ENCODE measurements around the gene FUT6.
"Not testable (repeated sequence)": the region's sequence is repeated elsewhere in the genome, so short reads cannot be mapped to it uniquely, and the experiment has no call there.

Gene FUT6

GRCh38 chr19:5857203-5858081 is 17.9 kb upstream of the FUT6 start:
- no peak for DNase-seq (ENCODE audit: low read depth in 2 of 2)

GRCh38 chr19:5855151-5855550 is 15.6 kb upstream of the FUT6 start:
- DNase-seq (ENCODE audit: low read depth in 2 of 2), result not testable (repeated sequence)

GRCh38 chr19:5854121-5854520 is 14.6 kb upstream of the FUT6 start:
- not testable (repeated sequence) for DNase-seq (ENCODE audit: low read depth in 2 of 2)

- DNase-seq (ENCODE audit: low read depth in 2 of 2), result no peak
These were observed 11.8 kb upstream of the FUT6 start, which contains the start of gene FUT3 for GRCh38 chr19:5851302-5851701. Gene FUT3, minus strand, starts transcription at chr19:5851449.

GRCh38 chr19:5850743-5851293 is 11.3 kb upstream of the FUT6 start:
- peak in 1 of 2 experiments; percentile 14 for DNase-seq (ENCODE audit: low read depth in 2 of 2)

- no peak for DNase-seq (ENCODE audit: low read depth in 2 of 2)
These were observed 10.7 kb upstream of the FUT6 start for GRCh38 chr19:5850189-5850588.

- DNase-seq (ENCODE audit: low read depth in 2 of 2), result not testable (repeated sequence)
These were observed 9.1 kb upstream of the FUT6 start for GRCh38 chr19:5848621-5849020.

GRCh38 chr19:5847846-5848245 is 8.3 kb upstream of the FUT6 start:
- not testable (repeated sequence) for DNase-seq (ENCODE audit: low read depth in 2 of 2)

GRCh38 chr19:5844456-5845433 is 5.2 kb upstream of the FUT6 start:
- no peak for DNase-seq (ENCODE audit: low read depth in 2 of 2)

- no peak for DNase-seq (ENCODE audit: low read depth in 2 of 2)
These were observed 3.9 kb upstream of the FUT6 start for GRCh38 chr19:5843295-5843927.

GRCh38 chr19:5841735-5842111 is 2.2 kb upstream of the FUT6 start:
- DNase-seq (ENCODE audit: low read depth in 2 of 2), result not testable (repeated sequence)

- no peak for DNase-seq (ENCODE audit: low read depth in 2 of 2)
These were observed 993 bp downstream of the FUT6 start for GRCh38 chr19:5838353-5839064.

GRCh38 chr19:5837761-5838352 is 1.6 kb downstream of the FUT6 start:
- no peak for DNase-seq (ENCODE audit: low read depth in 2 of 2)

GRCh38 chr19:5832527-5833216 is 6.8 kb downstream of the FUT6 start:
- DNase-seq (ENCODE audit: low read depth in 2 of 2), result no peak

- DNase-seq (ENCODE audit: low read depth in 2 of 2), result no peak
These were observed 7.4 kb downstream of the FUT6 start for GRCh38 chr19:5832061-5832460.

GRCh38 chr19:5831159-5831558 is 8.3 kb downstream of the FUT6 start:
- DNase-seq (ENCODE audit: low read depth in 2 of 2), result no peak

- no peak for DNase-seq (ENCODE audit: low read depth in 2 of 2)
These were observed 9.8 kb downstream of the FUT6 start for GRCh38 chr19:5829567-5830310.

GRCh38 chr19:5828661-5829566 is 10.6 kb downstream of the FUT6 start:
- no peak for DNase-seq (ENCODE audit: low read depth in 2 of 2)
